HG03378 (cell line): ENCODE data around the gene RETREG2.
A peak's percentile ranks its signal among the peaks of the same experiment; 100 is the strongest.
"Not testable (repeated sequence)": the region's sequence is repeated elsewhere in the genome, so short reads cannot be mapped to it uniquely, and the experiment has no call there.

Experiments
- ATAC-seq: cut with Tn5 transposase; IDR thresholded peaks from one replicate; pipeline ENCODE4 v1.9.1; 2021; ENCODE audit warnings: mild to moderate bottlenecking, moderate library complexity; ENCODE audit not compliant: unreplicated experiment

The RETREG2 gene

DNA sequence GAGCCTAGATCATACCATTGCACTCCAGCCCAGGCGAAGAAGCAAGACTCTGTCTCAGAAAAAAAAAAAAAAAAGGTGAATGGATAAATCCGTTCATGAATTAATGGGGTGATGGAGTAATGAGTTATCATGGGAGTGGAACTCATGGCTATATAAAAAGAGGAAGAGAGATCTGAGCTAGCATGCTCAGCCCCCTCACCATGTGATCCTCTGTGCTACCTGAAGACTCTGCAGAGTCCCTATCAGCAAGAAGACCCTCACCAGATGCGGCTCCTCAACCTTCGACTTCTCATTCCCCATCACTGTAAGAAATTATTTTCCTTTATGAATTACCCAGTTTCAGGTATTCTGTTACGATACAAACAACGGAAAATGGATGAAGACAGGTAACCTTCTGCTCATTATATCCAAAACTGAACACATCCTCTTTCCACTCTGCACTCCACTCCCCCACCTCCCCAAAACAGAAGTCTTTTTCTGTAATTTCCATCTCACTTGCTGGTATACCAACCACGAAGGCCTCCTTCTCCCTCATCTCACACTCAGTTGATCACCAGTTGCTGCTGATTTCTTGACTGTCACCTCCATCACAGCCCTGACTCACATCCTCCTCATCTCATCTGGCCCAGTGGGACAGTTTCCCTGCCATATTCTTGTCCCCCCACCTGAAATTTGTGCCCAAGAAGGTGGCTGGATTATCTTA lies 8.8 kb downstream of the RETREG2 start:
- ATAC-seq, result no peak

DNA sequence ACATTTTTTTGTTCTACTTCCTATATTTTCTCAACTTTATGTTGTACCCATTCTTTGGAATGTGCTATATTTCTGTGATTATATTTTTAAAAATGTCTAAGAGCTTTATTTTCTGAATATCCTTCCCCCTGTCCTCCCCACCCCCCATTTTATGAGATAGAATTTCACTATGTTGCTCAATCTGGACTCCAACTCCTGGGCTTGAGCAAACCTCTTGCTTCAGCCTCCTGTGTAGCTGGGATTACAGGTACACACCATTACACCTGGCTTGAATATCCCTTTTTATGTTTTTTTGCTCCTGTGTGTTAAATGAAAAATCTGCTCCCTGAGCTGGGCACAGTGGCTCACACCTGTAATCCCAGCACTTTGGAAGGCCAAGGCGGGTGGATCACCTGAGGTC lies 19.3 kb downstream of the RETREG2 start:
- no peak for ATAC-seq

DNA sequence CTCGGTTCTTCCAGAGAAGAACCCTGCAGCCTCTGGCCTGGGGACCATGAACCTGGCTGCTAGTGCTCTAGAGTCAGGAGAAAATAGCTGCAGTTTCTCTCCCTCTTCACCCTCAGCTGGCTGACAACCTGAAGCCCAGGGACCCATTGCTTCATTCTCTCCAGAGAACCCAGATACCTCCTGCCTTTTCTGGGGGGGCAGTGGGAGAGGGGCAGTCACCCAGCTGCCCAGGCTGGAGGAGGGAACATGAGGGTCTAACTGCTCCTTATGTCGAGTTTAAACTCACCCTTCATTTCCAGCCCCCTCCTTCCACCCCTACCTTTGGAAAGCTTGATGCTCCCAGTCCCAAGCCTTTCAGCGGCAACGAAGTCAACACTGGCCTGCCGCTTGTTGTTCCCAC lies 20.9 kb downstream of the RETREG2 start:
- no peak for ATAC-seq

DNA sequence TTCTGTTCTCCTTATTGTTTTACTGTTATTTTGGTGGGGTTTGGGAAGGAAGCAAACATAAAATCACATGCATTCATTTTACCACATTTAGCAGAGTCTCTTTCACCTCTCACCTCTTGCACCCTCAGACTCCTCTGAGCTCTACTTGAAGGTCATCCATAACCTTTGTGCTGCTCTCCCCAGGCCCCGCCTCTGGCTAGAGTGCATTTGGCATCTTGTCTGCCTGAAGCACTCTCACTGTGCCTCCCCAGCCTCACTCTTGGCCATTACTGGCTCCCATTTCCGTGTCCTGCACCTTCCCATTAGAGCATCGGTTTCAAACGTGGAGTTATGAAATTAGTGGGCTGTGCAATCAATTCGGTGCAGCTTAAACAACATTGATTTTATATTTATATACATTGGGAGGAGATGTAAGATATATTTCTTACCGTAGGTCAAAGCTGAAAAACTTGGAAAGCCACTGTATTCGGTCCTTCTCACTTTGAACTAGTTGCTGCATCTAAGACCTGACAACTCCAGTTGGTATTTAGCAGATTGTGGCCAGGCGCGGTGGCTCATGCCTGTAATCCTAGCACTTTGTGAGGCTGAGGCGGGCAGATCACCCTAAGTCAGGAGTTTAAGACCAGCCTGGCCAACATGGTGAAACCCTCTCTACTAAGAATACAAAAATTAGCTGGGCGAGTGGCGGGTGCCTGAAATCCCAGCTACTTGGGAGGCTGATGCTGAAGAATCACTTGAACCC lies 21.6 kb downstream of the RETREG2 start:
- ATAC-seq, result no peak

DNA sequence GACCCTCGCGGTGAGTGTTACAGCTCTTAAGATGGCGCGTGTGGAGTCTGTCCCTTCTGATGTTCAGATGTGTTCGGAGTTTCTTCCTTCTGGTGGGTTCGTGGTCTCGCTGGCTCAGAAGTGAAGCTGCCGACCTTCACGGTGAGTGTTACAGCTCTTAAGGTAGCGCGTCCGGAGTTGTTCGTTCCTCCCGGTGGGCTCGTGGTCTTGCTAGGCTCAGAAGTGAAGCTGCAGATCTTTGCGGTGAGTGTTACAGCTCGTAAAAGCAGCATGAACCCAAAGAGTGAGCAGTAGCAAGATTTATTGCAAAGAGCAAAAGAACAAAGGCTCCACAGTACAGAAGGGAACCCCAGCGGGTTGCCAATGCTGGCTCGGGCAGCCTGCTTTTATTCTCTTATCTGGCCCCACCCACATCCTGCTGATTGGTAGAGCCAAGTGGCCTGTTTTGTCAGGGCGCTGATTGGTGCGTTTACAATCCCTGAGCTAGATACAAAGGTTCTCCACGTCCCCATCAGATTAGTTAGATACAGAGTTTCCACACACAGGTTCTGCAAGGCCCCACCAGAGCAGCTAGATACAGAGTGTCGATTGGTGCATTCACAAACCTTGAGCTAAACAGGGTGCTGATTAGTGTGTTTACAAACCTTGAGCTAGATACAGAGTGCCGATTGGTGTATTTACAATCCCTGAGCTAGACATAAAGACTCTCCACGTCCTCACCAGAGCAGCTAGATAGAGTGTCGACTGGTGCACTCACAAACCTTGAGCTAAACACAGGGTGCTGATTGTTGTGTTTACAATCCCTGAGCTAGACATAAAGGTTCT lies 22.6 kb downstream of the RETREG2 start:
- not testable (repeated sequence) for ATAC-seq

DNA sequence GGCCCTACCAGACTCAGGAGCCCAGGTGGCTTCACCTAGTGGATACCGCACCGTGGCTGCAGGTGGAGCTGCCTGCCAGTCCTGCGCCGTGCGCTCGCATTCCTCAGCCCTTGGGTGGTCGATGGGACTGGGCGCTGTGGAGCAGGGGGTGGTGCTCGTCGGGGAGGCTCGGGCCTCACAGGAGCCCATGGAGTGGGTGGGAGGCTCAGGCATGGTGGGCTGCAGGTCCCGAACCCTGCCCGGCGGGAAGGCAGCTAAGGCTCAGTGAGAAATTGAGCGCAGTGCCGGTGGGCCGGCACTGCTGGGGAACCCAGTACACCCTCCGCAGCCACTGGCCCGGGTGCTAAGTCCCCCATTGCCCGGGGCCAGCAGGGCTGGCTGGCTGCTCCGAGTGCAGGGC lies 23.3 kb downstream of the RETREG2 start:
- not testable (repeated sequence) for ATAC-seq

DNA sequence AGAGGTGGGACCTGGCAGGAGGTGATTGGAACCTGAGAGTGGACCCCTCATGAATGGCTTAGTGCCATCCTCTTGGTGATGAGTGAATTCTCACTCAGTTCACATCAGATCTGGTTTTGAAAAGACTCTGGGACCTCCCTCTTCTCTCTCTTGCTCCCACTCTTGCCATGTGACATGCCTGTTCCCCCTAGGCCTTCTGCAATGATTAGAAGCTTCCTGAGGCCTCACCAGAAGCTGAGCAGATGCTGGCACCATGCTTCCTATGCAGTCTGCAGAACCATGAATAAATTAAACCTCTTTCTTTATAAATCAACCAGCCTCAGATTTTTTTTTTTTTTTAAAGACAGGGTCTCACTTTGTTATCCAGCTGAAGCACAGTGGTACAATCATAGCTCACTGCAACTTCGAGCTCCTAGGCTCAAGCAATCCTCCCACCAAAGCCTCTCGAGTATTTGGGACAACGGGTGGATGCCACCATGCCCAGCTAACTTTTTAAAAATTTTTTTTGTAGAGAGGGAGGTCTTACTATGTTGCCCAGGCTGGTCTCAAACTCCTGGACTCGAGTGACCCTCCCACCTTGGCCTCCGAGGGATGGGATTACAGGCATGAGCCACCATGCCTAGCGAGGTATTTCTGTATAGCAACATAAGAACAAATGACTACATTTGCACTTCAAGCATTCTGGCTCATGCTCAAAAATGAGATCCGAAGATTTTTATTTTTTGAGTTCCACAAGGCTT lies 26.5 kb downstream of the RETREG2 start:
- no peak for ATAC-seq

DNA sequence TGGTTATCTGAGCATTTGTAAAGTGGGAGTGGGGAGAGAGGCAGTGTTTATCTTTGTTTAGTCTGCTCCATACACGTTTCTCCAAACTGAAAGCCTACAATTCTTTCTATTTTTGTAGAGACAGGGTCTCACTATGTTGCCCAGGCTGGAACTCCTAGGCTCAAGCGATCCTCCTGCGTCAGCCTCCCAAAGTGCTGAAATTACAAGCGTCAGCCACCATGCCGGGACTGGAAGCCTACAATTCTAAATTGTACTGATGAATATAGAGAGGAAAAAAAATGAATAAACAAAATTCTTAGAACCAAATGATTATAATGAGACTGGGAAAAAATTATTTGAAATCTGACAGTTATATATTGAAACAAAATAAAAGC lies 27.1 kb downstream of the RETREG2 start:
- no peak for ATAC-seq

DNA sequence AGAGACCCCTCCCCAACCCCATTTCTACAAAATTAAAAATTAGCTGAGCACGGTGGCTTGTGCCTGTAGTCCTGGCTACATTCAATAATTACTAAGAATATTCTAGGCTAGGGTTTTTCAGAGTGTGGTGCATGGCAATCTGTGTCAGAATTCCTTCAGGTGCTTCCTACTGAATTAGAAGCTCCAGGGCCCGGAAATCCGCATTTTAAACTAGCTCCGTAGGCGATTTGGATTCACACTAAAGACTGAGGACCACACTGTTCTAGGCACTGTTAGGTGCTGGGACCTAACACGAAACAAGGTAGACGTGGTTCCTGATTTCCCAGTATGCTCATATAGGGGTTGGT lies 27.9 kb downstream of the RETREG2 start:
- ATAC-seq, result no peak

DNA sequence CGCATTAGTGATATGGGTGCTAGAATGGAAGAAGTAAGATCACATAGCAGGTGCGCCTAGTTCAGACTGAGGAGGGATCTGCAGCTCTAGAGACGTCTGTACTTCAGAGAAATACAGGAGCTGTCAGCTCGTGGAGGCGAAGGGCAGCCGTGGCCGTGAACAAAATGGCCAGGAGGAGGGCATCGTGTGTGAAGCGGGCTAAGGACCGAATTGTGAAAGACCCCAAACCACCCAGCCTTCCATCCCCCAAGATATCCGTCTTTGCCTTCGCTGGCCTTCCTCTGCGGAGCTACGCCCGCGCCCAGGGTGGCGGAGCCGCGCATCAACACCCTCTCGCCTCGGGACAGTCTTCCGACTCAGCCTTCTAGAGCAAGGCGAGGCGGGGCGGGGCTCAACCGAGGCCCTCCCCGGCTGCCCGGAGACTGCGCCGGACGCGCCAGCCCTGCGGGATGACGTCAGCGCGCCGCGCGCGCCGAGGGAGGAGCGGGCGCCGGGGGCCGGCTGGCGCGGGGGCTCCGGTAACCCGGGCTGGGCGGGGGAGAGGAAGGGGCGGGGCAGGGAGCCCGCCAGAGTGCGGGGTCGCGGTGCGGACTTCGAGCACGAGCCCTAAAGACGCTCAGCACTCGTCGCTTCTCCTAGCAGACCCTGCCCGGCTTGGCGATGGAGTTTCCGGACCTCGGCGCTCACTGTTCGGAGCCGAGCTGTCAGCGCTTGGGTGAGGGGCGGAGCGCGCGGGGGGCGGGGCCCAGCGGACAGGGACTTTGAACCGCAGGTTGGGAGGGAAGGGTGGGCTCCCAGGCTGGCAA lies 28.5 kb downstream of the RETREG2 start, which contains the start of gene ZFAND2B:
TSS of gene ZFAND2B (plus strand) at position 455 of the 806 bp plus-strand sequence. CDS start at position 661, 206 bp downstream.
- ATAC-seq, result peak; percentile 90

DNA sequence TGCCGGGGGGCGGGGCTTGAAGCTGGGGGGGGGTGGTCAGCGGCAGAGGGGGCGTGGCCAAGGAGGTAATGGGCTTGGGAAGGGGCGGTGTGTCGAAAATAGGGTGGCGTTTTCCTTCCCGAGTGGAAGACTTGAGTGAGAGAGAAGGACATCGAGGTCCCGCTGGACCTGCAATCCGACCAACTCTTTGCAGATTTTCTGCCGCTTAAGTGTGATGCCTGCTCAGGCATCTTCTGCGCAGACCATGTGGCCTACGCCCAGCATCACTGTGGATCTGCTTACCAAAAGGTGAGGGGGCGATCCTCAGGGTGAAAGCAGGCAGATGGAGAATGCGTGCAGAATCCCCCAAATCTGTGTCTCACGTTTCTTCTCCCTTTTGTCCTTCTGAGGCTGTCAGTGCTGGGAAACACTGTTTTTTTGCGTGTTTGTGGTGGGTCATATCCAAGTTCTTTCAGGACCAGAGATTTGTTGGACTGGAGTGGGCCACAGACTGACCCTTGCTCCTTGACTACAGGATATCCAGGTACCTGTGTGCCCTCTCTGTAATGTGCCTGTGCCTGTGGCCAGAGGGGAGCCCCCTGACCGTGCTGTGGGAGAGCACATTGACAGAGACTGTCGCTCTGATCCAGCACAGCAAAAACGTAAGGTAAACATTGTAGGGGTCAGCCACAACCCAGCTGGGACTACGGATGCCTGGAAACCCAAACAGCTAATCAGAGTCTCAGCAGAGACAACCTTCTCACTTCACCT lies 29.2 kb downstream of the RETREG2 start:
- ATAC-seq, result no peak

DNA sequence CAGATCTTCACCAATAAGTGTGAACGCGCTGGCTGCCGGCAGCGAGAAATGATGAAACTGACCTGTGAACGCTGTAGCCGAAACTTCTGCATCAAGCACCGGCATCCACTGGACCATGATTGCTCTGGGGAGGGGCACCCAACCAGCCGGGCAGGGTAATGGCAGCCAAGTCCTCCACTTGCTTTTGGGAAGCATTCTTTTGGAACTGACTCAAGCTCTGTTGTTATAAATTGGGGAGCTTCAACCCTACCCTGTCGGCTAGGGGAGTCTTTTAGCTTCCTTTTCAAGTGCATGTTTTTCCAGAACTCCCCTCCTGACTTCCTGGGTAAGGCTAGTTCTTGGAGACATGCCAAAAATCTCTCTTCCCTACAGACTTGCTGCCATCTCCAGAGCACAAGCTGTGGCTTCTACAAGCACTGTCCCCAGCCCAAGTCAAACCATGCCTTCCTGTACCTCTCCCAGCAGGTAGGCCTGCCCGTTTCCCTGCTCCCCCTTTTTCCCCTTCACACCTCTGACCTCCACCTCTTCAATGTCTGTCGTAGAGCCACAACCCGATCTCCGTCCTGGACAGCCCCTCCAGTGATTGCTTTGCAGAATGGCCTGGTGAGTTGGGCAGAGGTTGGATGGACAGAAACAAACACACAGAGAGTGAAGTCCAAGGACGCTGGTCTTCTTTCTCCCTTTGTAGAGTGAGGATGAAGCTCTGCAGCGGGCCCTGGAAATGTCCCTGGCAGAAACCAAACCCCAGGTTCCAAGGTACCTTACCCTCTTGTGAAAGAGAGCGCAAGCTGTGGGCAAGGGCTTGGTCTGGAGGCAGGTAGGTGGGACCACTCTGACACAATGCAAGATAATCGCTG lies 30.0 kb downstream of the RETREG2 start:
- ATAC-seq, result no peak

DNA sequence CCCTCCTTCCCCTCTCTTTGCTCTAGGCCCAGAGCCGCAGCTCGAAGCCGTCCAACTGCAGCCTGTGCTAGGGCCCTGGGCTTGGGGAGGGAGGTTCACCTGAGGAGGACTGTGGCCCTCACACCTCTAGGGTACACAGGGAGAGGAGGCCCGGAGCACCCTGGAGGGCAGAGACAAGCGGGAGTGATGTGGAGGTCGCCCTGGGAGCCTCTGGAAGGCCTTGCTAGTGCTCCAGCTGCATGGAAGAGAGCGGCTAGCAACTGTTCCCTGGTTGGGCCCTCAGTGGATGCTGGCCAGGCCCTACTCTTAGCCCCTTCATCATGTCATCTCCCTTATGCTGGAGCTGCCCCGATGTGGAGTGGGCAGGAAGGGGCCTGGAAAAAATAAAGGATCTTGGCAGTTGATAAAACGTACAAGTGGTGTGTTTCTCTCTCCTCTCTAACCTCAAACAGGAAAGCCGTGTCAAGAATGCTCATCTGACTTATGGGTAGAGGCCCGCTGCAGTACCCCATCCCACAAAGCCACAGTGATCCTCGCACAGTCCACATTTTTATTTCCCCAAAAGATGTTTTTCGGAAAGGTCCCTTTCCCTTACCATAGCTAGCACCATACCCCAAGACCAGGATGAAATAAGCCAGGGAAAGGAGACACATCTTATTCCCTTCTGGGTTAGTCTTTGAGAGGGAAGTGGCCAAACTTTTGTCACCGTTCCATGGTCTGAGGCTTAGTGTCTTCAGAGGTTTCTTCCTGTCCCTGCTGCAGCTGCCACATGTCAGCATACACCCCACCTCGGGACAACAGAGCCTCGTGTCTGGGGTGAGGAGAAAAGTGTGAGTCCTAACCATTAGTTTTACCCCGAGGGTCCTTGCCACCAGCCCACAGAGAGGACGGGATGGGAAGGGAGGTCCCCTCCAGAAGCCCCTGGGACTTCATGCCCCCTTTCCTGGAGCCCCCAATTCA lies 31.4 kb downstream of the RETREG2 start:
- no peak for ATAC-seq

DNA sequence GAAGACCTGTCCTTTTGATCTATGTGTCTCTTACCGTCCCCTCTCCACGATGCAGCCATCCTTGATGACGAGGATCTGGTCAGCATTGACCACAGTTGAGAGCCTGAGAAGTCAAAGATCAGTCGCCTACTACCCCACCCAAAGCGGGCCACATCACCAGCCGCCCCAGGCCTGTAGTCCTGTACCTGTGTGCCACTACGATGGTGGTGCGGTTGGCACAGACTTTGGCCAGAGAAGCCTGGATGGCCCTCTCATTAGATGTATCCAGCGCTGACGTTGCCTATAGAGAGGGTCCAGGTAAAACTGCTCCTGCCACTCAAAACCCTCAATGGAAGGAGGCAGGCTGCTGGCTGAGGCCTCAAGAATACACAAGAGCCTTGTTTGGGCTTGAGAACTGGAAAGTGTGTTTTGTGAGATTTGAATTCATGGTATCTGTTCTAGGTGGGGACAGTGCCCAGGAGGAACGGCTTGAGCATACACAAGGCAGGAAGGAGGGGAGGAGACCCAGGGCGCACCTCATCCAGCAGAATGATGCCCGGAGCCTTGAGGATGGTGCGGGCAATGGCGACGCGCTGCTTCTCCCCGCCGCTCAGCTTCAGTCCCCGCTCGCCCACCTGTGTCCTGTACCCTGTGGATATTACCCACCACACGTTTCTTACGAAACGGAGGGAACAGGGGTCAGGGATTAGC lies 32.3 kb downstream of the RETREG2 start:
- no peak for ATAC-seq

DNA sequence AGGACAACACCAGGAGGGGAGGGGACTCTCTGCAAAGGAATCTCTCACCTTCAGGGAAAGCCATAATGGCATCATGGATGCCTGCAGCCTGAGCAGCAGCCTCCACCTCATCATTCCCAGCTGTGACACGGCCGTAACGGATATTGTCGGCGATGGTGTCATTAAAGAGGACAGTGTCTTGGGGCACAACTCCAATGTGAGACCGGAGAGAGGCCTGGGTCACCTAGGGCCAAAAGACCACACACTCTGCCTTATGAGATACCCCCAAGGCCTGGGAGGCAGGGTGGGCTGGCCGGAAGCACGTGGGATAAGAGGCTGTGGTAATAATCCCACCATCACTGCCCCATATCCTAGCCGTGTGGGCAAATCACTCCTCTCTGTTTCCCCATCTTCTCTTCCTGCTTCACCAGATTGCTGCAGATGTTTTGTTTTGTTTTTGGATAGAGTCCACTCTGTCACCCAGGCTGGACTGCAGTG lies 32.8 kb downstream of the RETREG2 start:
- ATAC-seq, result no peak

DNA sequence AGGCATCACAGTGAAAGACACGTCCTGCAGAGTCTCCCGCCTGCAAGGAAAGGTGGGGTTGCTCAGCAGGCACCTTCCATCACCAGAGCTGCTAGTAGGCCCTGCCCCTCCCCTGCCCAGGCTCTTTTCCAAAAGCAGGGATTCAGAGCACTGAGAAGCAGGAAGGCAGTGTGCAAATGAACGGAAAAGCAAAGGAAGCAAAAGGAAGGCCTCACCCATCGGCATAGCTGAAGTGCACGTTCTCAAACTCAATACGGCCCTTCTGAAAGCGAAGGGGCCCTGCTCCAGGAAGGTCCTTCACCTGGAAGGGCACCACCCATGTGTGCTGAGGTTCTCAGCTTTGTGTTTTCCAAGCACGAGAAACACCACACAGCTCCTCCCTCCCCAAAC lies 34.9 kb downstream of the RETREG2 start:
- ATAC-seq, result no peak
